HG03196 (cell line): ENCODE measurements around the gene LSM14B.
"Not testable (repeated sequence)": the region's sequence is repeated elsewhere in the genome, so short reads cannot be mapped to it uniquely, and the experiment has no call there.

ENCODE experiments used
- ATAC-seq: cut with Tn5 transposase; IDR thresholded peaks from one replicate; pipeline ENCODE4 v1.9.1; 2021; ENCODE audit not compliant: unreplicated experiment

LSM14B gene

DNA sequence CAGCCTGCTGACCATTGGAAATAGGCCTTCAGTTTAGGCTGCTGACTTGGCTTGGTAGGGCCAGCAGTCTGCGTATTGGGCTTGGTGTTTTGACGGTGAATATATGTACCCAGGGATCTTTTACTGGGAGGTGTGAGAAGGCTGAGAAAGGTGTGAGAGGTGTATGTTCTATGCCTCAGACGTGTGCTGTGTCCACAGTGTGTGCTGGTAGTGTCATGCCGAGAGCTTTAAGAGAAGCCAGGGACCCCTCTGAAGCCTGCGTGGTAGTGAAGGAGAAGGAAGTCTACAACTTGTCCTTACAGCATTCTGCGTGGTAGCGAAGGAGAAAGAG, 23.4 kb downstream of the LSM14B start:
- no peak for ATAC-seq

DNA sequence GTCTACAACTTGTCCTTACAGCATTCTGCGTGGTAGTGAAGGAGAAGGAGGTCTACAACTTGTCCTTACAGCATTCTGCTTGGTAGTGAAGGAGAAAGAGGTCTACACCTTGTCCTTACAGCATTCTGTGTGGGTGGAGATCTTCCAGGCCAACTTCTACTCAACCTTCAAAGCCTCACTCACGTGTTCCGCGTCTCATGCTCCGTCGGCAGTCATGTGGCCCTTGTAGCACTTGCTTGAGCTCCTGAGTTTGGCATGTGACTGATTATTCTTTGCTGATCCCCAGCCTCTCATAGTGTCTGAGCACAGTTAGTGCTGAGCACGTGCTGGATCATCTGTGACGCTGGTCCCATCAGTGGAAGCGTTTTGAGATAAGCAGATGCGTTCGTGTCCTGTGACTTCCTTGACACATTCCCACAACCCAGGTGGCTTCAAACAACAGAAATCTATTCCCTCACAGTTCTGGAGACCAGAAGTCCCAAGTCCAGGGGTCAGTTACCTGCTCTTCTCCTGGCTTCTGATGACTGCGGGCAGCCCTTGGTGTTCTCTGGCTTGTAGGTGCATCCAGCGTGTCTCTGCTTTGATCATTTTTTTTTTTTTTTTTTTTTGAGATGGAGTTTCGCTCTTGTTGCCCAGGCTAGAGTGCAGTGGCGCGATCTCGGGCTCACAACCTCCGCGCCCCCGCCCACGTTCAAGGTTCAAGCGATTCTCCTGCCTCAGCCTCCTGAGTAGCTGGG, 23.9 kb downstream of the LSM14B start:
- ATAC-seq: no peak

DNA sequence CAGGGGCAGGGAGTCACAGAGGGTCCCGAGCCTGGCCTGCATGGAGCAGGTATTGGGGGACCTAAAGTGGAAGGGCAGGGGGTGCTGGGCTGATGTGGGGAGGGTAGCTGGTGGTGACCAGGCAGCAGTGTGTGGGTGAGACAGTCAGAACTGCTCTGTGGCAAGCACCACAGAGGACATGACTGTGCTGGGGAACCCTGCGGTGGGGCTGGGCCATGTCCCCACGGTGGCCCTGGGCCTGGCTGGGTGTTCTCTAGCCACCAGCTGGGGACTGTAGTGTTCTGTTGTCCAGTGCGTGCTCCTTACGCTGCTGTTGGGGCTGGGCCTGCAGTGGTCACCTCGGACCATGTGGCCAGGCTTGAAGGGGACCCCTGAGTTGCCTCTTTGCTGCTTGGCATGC, 24.9 kb downstream of the LSM14B start:
- ATAC-seq: no peak

DNA sequence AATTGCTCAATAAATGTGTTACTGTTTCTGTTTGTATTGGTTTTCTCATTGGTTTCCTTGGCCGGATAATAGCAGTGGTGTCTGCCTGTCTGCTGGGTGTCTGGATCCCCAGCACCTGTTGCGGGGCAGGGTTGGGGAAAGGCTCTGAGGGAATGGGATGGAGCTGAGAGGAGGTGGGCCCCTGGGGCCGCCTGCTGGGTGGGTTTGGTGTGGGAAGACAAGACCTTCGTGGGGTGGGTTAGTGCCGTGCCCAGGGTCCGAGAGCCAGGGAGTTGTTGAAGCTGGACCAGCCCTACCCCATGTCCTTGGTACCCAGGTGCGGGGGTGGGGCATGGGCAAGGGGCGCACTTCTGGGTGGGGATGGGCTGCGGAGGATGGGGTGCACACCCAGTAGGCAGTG, 25.3 kb downstream of the LSM14B start:
- ATAC-seq: no peak

DNA sequence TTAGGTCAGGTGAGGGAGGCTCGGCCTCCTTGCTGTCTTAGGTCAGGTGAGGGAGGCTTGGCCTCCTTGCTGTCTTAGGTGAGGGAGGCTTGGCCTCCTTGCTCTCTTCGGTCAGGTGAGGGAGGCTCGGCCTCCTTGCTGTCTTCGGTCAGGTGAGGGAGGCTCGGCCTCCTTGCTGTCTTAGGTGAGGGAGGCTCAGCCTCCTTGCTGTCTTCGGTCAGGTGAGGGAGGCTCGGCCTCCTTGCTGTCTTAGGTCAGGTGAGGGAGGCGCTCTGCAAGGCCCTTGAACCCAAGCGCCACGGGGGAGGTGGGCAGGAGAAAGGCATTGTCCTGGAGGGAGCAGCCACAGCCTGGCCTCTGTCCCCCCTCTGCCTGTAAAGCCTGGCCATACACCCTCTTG, 26.1 kb downstream of the LSM14B start:
- not testable (repeated sequence) for ATAC-seq

DNA sequence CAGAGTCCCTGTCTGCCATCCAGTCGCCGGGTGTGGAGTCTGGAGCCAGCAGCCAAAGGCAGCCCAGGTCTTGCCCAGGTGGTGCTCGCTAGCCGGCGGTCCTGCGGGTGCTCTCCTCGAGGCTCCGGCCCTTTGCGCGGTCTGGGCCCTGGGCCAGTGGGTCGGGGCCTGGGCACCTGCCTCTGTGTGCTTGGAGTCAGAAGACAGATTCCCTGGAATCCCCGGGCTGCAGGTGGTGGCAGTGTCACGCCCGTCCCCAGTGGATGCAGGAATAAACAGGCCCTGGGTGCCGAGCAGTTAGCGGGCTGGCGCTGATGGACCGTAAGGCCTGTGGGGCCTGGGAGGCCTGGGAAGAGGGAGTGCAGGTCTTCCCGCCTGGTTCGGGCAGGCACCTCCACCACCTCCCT, 26.6 kb downstream of the LSM14B start:
- no peak for ATAC-seq

DNA sequence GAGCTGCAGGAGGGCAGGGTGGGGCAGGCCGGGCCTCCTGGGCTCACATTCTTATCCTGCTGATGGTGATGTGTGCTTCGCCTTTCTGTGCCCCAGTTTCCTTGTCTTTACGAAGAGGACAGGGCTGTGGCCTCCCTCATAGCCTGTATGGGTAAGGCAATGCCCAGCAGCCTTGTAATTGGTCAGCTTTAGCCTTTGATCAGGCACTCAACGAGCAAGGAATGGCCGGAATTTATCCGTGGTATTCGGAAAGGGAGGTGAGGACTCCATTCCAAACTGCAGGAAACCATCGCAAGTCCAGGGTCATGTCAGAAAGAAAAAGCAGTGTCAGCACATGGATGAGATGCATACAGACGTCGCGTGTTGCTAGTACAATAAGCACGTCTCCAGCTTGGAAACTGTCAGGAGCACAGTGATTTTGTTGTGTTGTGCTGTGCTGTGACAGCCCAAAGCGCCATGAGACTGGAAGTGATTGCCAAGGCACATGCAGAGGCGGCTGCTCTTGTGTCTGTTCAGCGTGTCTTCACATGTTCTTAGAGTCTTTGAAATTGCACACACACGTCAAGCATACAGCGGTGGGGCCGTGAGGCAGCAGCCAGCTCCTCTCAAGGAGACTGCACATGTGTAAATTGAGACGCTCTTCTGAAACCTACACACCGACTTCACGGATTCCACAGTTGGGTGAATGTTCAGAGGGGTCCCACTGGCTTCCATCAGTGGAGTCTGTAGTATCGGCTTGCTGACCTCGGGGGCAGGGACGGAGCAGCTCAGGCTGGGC, 27.4 kb downstream of the LSM14B start:
- ATAC-seq: no peak

DNA sequence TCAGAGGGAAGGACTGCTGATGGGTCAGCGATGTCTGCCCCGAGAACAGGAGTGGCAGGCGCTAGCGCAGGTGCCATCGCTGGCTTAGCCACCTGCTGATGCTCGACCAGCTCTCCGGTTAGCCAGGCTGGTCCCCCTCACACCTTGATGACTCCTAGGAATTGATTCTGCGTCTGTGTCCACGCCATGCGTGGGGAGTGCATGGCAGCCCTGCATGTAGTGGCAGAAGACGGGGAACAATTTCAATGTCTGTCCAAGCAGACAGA, 28.0 kb downstream of the LSM14B start:
- no peak for ATAC-seq

DNA sequence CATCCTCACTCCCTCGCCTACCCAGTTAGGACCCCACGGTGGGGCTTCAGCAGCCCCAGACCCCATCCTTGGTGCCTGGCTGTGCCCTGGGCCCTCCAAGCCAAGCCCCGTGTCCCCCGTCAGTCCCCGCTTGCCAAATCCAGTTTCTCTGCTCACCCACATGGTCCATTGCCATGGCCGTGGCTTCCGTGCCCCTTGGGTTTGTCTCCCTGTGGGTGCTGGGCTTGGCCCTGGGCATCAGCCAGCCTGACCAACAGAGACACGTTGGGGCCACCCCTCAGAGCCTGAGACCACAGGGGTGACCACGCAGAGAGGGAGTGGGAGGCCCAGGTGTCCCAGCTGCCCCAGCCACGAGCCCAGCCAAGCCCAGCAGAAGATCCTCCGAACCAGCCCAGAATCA, 28.9 kb downstream of the LSM14B start:
- no peak for ATAC-seq

DNA sequence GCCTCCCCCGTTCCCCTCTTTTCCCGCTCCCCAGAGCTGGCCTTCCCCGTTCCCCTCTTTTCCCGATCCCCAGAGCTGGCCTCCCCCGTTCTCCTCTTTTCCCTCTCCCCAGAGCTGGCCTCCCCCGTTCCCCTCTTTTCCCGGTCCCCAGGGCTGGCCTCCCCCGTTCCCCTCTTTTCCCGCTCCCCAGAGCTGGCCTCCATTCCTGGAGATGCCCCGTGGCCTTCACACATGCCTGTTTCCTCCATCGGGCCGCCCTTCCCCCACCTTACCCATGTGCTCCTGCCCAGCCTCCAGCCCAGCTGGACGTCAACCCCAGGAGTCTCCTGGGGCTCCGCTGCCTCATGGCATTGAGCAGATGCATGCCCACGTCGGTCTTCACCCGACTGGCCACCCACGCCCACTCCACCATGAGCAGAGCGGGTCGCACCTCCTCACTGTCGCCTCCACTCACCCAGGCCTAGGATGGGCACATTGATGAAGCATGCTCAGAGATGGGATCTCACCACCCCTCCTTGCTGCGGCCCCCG, 29.6 kb downstream of the LSM14B start:
- ATAC-seq: no peak

DNA sequence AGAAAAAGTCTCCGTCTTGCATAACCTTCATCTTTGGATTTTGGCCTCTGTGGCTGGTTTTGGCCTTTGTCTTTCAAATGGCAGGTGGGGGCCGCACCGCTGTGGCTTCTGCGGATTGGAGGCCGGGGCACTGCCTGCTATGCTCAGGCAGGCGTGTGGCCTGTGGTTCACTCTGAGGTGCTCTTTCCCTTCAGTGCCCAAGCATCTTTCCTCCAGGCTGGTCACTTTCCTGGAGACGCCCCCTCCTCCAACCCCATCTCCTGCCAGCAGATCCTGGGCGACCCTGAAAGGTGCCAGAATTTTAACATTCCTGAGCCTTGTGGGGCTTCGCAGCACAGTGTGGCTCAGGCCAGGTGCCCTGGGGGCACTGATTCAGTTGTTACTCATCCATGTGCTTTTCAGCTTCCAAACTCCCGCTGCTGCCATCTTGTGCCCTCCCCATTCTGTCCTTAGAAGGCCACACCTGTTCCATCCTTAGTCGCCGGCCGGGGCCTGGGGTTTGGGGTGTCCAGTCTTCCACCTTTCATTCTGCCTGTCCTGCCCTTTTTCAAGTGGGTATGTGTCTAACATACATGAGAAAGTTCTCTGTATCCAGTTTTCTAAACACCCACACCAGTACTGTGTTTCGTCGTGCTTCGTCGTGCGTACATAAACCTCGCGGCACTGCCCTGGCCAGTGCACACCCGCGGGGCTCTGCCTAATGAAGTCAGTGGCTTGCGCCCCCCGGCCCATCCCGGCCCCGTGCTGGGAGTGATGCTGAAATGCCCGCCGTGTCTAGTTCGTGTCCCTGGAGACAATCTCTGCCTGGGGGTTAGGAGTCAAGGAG, 33.4 kb downstream of the LSM14B start:
- ATAC-seq: no peak

DNA sequence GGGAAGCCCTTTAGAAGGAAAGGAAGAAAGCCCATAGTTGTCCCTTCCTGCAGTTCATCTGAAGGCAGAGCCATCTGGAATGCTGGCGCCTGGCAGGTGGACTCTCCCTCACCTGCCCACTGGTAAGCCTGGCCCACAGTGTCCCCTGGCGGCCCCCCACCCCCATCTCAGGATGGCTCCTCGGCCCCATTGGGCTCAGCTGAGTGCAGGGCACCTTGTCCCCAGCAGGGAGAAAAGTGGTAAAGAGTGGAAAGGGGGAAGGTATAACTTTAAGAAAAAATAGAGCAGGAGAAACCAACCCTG, 33.9 kb downstream of the LSM14B start:
- ATAC-seq: no peak

DNA sequence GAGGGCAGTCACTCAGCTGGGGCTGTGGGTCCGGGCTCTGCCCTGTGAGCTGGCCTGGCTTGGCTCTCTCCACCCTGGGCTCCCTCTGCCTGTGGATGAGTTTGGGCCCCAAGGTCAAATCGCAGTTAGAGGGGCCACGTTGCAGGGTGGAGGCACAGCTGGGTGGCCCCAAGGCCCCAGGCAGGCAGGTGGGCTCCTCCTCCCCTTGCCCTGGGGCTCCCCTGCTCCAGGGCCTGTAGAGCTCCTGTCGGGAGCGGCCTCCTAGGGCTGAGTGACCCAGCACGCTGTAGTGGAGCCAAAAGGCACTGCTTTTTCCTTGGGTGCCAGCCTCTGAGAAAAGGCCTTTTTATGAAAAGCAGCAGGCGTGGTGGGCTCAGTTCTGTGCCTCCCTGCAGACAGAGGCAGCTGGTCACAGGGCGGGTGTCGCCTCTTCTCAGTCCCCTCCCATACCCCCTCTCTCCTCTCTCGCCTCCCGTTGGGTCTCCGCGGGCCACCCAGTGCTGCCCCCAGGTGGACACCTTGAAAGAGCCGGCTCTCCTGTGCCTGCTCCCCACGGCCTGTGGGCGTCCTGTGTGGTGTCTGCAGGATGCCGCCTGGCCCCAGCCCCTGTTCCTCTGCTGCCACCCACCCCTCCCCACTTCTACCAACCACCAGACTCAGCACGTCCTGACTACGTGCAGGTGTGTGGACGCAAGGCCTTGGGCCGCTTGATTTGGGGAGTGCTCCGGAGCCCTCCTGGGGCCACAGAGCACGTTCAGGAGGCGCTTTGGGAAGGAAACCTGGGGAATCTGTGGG, 34.5 kb downstream of the LSM14B start:
- ATAC-seq: no peak

DNA sequence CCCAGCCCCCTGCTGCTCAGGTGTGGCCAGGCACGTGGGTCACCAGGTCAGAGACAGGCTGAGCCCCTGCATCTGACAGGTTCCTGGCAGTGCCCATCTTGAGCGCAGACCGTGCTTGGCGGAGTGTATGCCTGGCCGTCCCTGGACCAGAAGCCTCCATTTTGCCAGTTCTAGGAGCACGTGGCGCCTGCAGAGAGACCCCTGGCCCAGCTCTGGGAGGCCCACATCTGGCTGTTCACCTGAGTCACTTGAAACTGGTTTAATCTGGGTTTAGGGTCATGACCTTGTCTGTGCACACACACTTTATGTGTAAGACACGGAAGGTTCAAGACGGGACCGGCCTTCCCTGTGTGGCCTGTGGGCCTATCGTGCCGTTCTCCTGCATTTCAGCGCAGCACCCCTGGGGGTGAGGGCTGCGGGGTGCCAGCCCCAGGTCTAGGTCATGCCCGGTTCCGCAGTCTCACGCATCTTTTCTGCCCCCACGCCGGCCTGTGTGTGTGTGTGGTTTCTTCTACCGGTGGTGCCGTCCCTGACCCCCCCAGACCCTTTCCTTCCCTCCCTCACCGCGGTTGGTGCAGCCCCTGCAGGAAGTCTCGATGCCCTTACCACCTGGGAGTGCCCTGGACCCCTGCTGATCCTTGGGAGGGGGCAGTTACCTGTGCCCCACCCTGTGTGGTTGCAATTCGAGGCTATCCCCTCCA, 35.3 kb downstream of the LSM14B start:
- no peak for ATAC-seq

DNA sequence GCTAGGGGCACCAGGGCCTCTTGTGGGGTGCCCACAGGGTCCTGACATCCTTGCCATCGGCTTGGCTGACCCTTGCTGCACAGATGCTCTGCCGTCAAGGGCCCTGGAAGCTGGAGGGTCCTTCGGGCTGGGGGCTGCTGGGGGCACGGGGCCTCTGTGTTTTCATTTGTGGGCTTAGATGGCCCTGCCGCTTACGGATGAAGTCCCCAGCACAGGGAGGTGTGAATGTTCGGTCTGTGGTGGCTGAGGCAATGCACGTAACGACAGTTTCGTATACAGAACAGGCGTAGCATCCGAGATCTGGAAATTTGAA, 35.8 kb downstream of the LSM14B start:
- ATAC-seq: no peak

DNA sequence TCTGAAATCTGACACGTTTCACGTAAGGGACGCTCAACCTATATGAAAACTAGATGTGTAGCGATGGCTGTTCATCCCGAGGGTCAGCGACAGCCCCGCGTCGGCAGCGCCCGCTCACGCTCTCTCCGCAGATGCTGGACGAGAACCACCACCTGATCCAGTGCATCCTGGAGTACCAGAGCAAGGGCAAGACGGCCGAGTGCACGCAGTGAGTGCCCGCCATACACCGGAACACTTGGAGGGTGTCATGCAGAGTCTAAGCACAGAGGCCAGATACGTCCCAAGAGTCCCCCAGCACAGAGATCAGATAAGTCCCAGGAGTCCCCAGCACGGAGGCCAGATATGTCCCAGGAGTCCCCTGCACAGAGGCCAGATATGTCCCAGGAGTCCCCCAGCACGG, 36.3 kb downstream of the LSM14B start:
- no peak for ATAC-seq

DNA sequence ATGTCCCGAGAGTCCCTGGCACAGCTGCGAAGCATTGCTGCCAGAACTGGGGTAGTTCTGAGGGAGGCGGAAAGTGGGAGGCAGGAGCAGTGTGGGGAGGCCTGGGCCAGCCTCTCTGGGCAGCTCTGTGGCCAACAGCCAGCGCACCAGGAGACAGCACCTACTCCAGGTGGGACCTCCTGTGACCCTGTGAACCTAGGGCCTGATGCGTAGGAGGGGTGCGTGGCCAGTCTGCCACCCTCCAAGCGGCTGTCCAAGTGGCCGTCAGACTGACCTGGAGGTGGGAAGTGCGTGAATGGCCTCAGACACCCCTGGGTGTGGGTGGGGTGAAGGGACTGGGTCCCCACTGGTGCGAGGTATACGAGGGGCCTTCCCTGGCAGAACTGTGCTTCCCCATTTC, 36.8 kb downstream of the LSM14B start:
- ATAC-seq: no peak

DNA sequence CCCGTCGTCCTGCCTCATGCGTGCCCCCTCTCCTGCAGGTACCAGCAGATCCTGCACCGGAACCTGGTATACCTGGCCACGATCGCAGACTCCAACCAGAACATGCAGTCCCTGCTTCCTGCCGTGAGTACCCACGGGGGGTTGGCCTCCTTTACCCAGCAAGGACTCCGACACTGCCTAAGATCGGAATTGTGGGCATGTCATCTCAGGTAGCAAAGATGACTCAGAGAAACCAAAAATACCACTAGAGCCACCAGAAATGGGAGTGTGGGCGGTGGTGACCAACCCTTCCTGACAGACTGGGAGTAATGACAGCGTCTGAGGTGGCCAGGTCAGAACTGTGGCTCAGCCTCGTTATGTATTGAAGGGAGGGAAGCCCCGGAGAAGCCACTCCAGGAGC, 37.6 kb downstream of the LSM14B start:
- ATAC-seq: no peak

DNA sequence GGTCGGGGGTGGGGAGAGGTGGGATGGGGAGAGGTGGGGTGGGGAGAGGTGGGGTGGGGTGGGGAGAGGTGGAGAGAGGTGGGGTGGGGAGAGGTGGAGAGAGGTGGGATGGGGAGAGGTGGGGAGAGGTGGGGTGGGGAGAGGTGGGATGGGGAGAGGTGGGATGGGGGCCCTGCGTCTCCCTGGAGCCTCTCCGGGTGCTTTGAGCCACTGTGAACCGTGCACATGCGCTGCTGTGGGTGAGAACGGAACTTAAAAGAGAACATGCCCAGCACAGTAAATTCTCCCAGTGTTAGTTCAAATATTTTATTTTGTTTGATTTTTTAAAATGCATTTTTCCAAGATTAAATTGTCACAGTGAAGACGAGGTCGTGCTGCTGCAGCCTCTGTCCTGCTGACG, 38.0 kb downstream of the LSM14B start:
- ATAC-seq: no peak

DNA sequence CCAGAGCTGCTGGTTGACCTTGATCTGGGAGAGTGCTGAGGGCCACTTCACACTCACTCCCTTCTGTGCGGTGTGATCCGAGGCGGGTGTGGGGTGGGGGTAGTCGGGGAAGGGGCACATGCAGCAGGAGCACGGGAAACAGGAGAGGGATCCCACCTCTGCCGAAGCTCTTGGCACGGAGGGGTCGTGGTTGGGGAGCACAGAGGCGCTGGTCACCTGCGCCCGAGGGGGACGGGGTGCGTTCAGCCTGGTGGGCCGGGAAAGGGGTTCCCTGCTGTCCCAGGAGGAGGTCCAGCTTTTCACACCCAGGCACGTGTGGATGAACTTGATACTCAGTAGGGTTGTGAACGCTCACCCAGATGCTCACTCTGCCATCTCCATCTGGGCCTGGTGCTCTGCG, 38.6 kb downstream of the LSM14B start:
- ATAC-seq: no peak

DNA sequence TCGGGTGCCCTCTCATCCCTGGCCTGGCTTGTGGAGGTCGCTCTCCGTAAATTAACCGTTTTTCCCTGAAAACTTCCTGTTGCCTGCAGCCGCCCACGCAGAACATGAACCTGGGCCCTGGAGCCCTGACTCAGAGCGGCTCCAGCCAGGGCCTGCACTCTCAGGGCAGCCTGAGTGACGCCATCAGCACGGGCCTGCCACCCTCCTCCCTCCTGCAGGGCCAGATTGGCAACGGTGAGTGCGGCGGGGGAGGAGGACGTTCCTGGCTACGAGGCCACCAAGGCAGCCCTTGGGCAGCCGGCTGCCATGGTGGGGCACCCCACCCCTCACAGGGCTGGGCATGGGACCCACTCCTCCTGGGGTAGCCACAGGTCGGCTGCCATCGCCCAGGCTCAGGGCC, 39.1 kb downstream of the LSM14B start:
- ATAC-seq: no peak
